Measurements from ENCODE around the gene ZSWIM3.

Gene ZSWIM3

GRCh38 chr20:45848421-45848820 lies 9.0 kb upstream of the ZSWIM3 start:
- no peak overlapping the region for H3K4me3 ChIP-seq (ENCODE audit: control insufficient read depth, low read depth, low read length)
- TF ChIP-seq CTCF (IDR thresholded peaks at IDR 0.05; ENCODE audit: control insufficient read depth, insufficient read depth, low read depth, low read length, missing control alignments) = no peak
- DNase-seq (ENCODE audit: low read depth) = no peak

GRCh38 chr20:45848969-45849582 lies 8.3 kb upstream of the ZSWIM3 start:
- H3K4me3 ChIP-seq (ENCODE audit: control insufficient read depth, low read depth, low read length) = no peak overlapping the region
- TF ChIP-seq CTCF (IDR thresholded peaks at IDR 0.05; ENCODE audit: control insufficient read depth, insufficient read depth, low read depth, low read length, missing control alignments) = no peak
- DNase-seq (ENCODE audit: low read depth) = no peak

DNA sequence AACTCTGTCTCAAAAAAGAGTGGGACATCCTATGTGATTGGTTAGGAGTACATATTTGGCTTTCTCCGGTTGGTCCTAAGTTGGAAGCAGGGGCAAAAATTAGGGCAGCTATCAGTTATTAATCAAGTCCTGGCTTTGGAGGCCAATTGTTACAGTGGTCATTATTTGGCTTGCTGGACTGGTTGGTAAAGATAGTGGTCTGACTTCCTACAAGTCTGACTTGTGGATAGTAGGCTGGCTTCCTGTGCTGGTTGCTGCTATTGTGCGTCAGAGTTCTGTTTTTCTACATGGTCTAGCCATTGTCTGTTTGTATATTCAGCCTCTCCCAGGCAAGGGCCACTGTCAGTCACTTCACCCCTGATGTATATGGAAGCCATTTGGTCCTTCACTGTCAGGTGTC lies 7.2 kb upstream of the ZSWIM3 start:
- no peak for TF ChIP-seq CTCF (IDR thresholded peaks at IDR 0.05; ENCODE audit: control insufficient read depth, insufficient read depth, low read depth, low read length, missing control alignments)
- H3K4me3 ChIP-seq (ENCODE audit: control insufficient read depth, low read depth, low read length) = no peak overlapping the region
- no peak for DNase-seq (ENCODE audit: low read depth)

DNA sequence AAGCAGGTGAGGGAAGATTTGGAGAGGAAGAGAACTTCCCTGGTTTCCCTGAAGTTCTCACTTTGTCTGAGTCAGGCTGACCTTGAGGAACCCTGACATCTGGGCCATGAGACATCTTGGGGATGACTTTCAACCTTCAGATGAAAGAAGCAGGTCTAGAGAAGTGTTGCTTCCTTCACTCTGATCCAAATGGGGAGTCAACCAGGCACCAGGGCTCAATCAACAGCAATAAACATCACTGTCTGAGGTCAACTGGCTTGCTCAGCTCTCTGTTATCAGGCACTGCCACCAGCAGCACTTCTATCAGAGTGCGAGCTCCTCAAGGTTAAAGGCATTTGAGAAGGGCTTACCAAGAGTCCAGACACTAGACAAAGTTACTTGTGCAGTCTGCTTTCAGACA lies 6.5 kb upstream of the ZSWIM3 start:
- no peak for TF ChIP-seq CTCF (IDR thresholded peaks at IDR 0.05; ENCODE audit: control insufficient read depth, insufficient read depth, low read depth, low read length, missing control alignments)
- no peak overlapping the region for H3K4me3 ChIP-seq (ENCODE audit: control insufficient read depth, low read depth, low read length)
- no peak for DNase-seq (ENCODE audit: low read depth)

DNA sequence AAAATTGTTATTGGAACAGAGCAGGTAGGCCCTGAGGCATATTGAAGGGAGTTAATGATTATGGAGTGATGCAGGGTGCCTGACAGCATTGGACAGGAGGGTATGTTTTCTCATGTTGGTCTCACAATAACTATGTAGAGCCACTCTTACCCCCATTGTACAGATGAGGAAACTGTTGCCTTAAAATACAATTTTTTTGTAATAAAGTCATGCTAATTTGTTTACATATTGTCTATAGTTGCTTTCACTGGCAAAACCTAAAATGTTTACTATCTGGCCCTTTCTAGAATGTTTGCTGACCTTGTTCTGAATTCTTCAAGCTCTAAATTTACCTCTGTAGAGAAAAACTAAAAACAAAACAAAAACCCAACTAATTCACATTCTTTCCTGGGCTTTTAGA lies 5.9 kb upstream of the ZSWIM3 start:
- no peak overlapping the region for H3K4me3 ChIP-seq (ENCODE audit: control insufficient read depth, low read depth, low read length)
- TF ChIP-seq CTCF (IDR thresholded peaks at IDR 0.05; ENCODE audit: control insufficient read depth, insufficient read depth, low read depth, low read length, missing control alignments) = no peak
- DNase-seq (ENCODE audit: low read depth) = no peak

GRCh38 chr20:45852326-45852725 lies 5.1 kb upstream of the ZSWIM3 start:
- no peak for DNase-seq (ENCODE audit: low read depth)
- no peak for TF ChIP-seq CTCF (IDR thresholded peaks at IDR 0.05; ENCODE audit: control insufficient read depth, insufficient read depth, low read depth, low read length, missing control alignments)
- H3K4me3 ChIP-seq (ENCODE audit: control insufficient read depth, low read depth, low read length) = no peak overlapping the region

DNA sequence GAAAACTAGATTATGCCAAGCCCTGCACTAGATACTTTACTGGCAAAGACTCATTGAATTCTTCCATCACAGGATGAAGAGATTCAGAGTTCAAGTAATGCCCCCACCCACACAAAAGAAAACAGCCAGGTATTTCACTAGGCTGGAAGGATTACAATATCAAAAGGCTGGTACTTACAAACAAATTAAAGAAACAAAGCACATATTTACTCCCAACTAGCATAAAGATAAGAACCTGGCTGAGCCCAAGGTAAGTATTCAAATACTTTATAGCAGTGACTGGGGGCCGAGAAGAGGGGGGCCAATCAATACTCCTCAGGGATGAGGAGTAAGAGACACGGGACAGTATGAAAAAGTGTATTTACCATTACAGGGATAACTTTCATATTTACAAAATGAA lies 3.9 kb upstream of the ZSWIM3 start:
- no peak overlapping the region for H3K4me3 ChIP-seq (ENCODE audit: control insufficient read depth, low read depth, low read length)
- TF ChIP-seq CTCF (IDR thresholded peaks at IDR 0.05; ENCODE audit: control insufficient read depth, insufficient read depth, low read depth, low read length, missing control alignments) = no peak
- DNase-seq (ENCODE audit: low read depth) = no peak
